A673 (cell line): ENCODE measurements around the gene HPGDS.

ENCODE experiments used
- CTCF ChIP-seq: fragments of 300-800, 200-600 bp; sonication (generic); conservative IDR thresholded peaks from 2 replicates; pipeline ENCODE4 v1.5.1; 2017; ENCODE audit warnings: low read depth, mild to moderate bottlenecking, antibody characterized with exemption, low read length, moderate library complexity, mixed read lengths
- EZH2 ChIP-seq: fragments of 200-600 bp; sonication (generic); IDR thresholded peaks from 2 replicates; pipeline ENCODE4 v1.6.1; 2017; ENCODE audit warnings: borderline replicate concordance, low read depth, mild to moderate bottlenecking, mixed read lengths, antibody characterized with exemption, low read length; ENCODE audit not compliant: poor library complexity, severe bottlenecking

- TF ChIP-seq CTCF (peak; percentile 53), EZH2 (no peak)
These were observed 48.3 kb upstream of the HPGDS start for GRCh38 chr4:94390804-94391410.
